ENCODE data around the gene HNRNPC.
"Not testable (repeated sequence)": the region's sequence is repeated elsewhere in the genome, so short reads cannot be mapped to it uniquely, and the experiment has no call there.

The HNRNPC gene

GRCh38 chr14:21194597-21194996 is 74.6 kb downstream of the HNRNPC start:
- DNase-seq (ENCODE audit: low spot score) (no peak), FAIRE-seq (no peak)

- FAIRE-seq (no peak), DNase-seq (ENCODE audit: low spot score) (no peak)
Observed at GRCh38 chr14:21192875-21193535, 76.2 kb downstream of the HNRNPC start.

GRCh38 chr14:21192447-21192822 is 76.8 kb downstream of the HNRNPC start:
- DNase-seq (ENCODE audit: low spot score), result no peak
- no peak for FAIRE-seq

- DNase-seq (ENCODE audit: low spot score) (no peak), FAIRE-seq (no peak)
Observed at GRCh38 chr14:21191809-21192446, 77.3 kb downstream of the HNRNPC start.

- FAIRE-seq (no peak), DNase-seq (ENCODE audit: low spot score) (no peak)
Observed at GRCh38 chr14:21191261-21191808, 77.9 kb downstream of the HNRNPC start.

- FAIRE-seq (no peak), DNase-seq (ENCODE audit: low spot score) (no peak)
Observed at GRCh38 chr14:21185491-21185890, 83.8 kb downstream of the HNRNPC start.

- DNase-seq (ENCODE audit: low spot score) (no peak), FAIRE-seq (no peak)
Observed at GRCh38 chr14:21184254-21184653, 85.0 kb downstream of the HNRNPC start.

GRCh38 chr14:21182166-21182565 is 87.1 kb downstream of the HNRNPC start:
- FAIRE-seq, result no peak
- no peak for DNase-seq (ENCODE audit: low spot score)

- no peak for FAIRE-seq
- no peak for DNase-seq (ENCODE audit: low spot score)
Observed at GRCh38 chr14:21171128-21171527, 98.1 kb downstream of the HNRNPC start.

- no peak for DNase-seq (ENCODE audit: low spot score)
- FAIRE-seq, result no peak
Observed at GRCh38 chr14:21169573-21169972, 99.7 kb downstream of the HNRNPC start.

- FAIRE-seq (no peak), DNase-seq (ENCODE audit: low spot score) (peak; percentile 12)
Observed at GRCh38 chr14:21168055-21168454, 101.2 kb downstream of the HNRNPC start.

- not testable (repeated sequence) for FAIRE-seq; DNase-seq (ENCODE audit: low spot score)
Observed at GRCh38 chr14:21165670-21166069, 103.6 kb downstream of the HNRNPC start.

GRCh38 chr14:21165002-21165605 is 104.1 kb downstream of the HNRNPC start:
- DNase-seq (ENCODE audit: low spot score); FAIRE-seq: not testable (repeated sequence)

- FAIRE-seq, result no peak
Observed at GRCh38 chr14:21163871-21164291, 105.4 kb downstream of the HNRNPC start.

GRCh38 chr14:21162081-21162480 is 107.2 kb downstream of the HNRNPC start:
- DNase-seq (ENCODE audit: low spot score), result no peak
- FAIRE-seq, result no peak

More at GRCh38 chr14:21163871-21164291, 105.4 kb downstream of the HNRNPC start:
- DNase-seq (ENCODE audit: low spot score), result no peak

GRCh38 chr14:21160061-21160610 is 109.1 kb downstream of the HNRNPC start:
- FAIRE-seq (no peak), DNase-seq (ENCODE audit: low spot score) (no peak)
